GM19468 (cell line): Measurements from ENCODE around the gene SLC35B4.
"Not testable (repeated sequence)": the region's sequence is repeated elsewhere in the genome, so short reads cannot be mapped to it uniquely, and the experiment has no call there.

Source experiments
- ATAC-seq: cut with Tn5 transposase; IDR thresholded peaks from one replicate; pipeline ENCODE4 v1.9.1; 2021; ENCODE audit warnings: mild to moderate bottlenecking, moderate library complexity, moderate number of reproducible peaks; ENCODE audit not compliant: unreplicated experiment; ENCODE audit errors: extremely low read depth

The SLC35B4 gene

GRCh38 chr7:134297489-134297888 is 19.2 kb downstream of the SLC35B4 start:
- ATAC-seq: no peak

- ATAC-seq: not testable (repeated sequence)
These were observed 20.7 kb downstream of the SLC35B4 start for GRCh38 chr7:134295982-134296381.

DNA sequence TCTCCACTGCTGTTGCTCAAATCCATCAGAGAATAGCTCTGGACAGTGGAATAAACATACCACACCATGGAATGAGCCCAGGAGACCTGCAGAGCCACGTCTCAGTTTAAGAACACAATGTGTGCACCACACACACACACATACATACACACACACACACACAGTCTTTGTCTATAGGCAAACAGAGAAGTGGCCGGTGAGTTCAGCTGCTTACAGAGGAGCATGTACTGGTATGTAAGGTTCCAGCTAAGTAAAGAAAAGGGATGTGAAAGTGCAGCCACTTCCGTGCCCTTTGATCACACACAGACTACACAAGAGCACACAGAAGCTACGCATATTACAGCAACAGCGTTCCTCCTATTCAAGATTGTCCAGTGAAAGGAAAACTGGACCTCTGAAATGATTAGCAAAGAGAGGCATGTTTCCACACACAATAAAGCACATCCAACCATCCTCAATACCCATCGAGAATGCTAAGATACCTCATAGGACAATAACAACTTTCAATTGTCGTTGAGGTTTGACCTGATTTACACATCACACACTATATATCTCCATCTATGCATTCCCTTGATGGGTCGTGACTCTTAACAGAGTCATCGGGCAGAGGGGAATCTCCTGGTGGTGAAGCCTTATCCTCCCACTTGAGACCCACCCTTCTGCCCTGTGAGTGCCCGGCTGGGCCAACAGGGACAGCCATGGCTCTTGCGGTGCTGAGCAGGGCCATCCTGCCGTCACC is 23.6 kb downstream of the SLC35B4 start:
- ATAC-seq: peak; percentile 98

GRCh38 chr7:134290286-134290685 is 26.4 kb downstream of the SLC35B4 start:
- no peak for ATAC-seq

DNA sequence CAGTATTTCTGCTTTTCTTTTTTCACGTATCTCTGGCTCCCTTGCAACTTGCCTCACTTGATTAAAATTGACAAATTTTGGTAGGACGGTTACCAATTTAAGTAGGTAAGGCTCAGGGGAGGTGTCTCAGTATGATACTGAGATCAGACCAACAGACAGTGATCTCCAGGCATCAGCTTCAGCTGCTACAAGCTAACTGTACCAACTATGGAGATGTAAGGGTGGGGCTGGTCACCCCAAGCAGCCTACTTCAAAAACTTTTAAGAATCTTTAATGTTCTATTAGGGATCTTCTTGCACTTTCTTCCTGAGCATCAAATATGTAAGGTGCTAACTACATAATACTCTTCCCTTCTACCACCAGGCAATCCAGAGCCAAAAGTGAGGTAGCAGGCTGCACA is 26.9 kb downstream of the SLC35B4 start:
- no peak for ATAC-seq

- ATAC-seq: no peak
These were observed 27.3 kb downstream of the SLC35B4 start for GRCh38 chr7:134289423-134289822.

DNA sequence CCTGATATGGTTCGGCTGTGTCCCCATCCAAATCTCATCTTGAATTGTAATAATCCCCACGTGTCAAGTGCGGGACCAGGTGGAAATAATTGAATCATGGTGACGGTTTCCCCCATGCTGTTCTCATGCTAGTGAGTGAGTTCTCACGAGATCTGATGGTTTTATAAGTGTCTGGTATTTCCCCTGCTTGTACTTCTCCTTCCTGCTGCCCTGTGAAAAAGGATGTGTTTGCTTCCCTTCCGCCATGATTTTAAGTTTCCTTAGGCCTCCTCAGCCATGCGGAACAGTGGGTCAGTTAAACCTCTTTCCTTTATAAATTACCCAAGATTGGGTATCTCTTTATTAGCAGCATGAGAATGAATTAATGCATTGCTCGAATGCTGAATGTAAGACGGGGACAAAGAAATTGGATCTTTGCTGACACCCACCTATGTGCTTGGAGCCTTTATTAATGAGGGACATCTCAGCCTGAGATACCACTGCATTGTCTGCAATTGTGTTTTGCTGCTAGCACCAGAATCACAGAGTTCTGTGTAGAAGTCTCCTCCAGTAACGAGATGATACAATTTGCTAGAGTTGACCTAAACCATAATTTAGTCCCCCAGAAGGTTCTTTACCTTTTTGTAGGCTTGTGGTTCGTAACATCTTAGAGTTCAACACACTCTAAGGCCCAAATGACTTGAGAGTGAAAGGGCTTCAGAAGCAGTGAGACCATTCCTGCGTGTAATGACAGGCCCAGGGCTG is 28.6 kb downstream of the SLC35B4 start:
- ATAC-seq: no peak

DNA sequence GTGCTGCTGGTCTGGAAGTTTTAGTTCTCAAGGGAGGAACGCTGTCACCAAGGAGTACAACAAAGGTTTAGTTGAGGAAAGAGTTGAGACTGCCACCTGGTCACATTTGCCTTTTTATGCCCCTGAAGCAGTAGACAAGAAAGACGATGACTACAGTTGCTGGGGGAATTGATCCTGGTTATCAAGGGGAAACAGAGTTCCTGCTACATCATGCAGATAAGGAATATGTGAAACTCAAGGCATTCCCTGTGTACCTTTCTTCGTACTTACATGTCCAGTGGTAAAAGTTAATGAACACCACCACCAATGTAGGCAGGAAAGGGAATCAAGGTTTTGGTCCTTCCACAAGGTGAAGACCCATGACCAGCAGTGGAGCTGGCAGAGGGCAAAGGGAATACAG is 31.8 kb downstream of the SLC35B4 start:
- no peak for ATAC-seq

GRCh38 chr7:134284011-134284410 is 32.7 kb downstream of the SLC35B4 start:
- no peak for ATAC-seq

- ATAC-seq: no peak
These were observed 36.2 kb downstream of the SLC35B4 start for GRCh38 chr7:134280508-134280907.

- ATAC-seq: no peak
These were observed 36.8 kb downstream of the SLC35B4 start for GRCh38 chr7:134279898-134280297.

DNA sequence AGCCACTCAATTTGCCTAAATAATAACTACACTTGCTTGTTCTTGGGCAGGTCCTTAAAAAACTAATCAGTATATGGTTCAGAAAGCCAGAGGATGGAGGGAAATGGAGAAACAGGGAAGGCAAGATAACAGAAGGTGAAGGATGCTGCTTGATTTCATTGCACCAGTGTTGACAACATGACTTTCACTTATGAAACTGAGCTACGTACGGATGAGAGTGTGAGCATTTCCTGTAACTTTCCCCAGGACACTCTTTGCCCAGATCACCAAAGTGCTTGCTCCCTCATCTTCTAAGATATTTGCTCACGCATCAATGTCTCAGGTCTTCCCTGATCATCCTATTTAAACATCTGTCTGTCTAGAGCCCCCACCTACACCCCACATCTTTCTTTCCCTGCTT is 37.4 kb downstream of the SLC35B4 start:
- ATAC-seq: no peak

- no peak for ATAC-seq
These were observed 38.1 kb downstream of the SLC35B4 start for GRCh38 chr7:134278502-134279153.

GRCh38 chr7:134276951-134277350 is 39.8 kb downstream of the SLC35B4 start:
- ATAC-seq: no peak

- ATAC-seq: no peak
These were observed 54.4 kb downstream of the SLC35B4 start for GRCh38 chr7:134262322-134262721.

DNA sequence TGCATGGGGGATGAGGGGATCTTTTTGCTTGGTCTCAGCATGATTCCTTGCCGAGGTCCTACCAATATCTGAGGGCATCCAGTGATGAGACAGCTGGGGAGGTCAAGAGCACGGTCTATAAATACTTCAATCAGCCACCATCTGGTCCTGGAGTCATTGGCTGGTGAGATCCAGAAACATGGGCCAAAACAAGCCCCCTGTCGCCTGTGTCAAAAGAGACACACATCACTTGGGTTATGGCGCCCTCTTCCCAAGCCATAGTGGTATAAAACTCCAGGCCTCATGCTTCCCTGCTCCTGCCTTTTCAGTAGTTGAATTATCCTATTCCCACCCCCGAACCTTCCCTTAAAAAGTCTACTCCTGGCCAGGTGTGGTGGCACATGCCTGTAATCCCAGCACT is 60.9 kb downstream of the SLC35B4 start:
- no peak for ATAC-seq

GRCh38 chr7:134254311-134254710 is 62.4 kb downstream of the SLC35B4 start:
- ATAC-seq: no peak

- ATAC-seq: no peak
These were observed 68.5 kb downstream of the SLC35B4 start for GRCh38 chr7:134248196-134248595.

DNA sequence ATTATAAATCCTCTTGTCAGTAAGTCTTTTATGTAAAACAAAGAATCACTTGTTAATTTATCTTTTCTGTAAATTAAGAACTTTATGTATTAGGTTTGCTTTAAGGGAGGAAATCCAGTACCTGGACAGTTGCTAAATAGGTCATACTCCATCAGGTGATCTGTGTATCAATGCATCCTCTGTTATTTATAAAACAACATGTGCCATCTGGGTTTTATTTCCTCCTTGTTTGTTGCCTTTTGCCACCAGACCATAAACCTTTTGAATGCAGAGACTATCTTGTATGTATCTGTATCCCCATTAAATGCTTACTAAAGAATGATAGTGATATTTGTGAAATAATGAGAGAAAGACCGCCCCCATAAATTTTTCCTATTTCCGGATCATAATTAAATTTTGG is 70.0 kb downstream of the SLC35B4 start:
- ATAC-seq: no peak

DNA sequence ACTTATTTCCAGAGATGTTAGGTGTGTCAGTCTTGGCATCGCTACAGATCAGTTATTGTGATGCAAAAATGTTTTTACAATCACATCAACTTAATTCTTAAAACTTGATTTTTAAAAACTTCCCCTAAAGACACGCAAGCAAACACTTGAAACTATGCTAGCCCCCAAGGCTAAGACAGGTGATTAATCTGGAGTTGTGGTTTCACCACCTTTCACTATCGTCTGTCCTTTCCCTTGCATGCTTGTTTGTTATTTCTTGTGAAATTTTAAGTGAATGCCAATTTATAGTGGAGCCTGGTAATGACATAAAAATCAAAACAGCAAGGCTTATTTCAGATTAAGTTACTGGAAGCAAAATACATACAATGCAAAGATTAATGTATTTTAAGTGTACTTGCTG is 70.4 kb downstream of the SLC35B4 start:
- ATAC-seq: no peak

GRCh38 chr7:134245253-134245652 is 71.5 kb downstream of the SLC35B4 start:
- ATAC-seq: no peak
